Measurements from ENCODE around the gene CMTM1.

CMTM1 gene

GRCh38 chr16:66523861-66524354 is 42.3 kb upstream of the CMTM1 start:
- in situ Hi-C loops (cut with HindIII; ENCODE audit: low pct_unique_long_range_greater_than_20kb, low sequenced_read_pairs), result no loop called here
- no peak for TF ChIP-seq JUND (IDR thresholded peaks at IDR 0.05; ENCODE audit: low read depth)
- DNase-seq (ENCODE audit: low read depth in 1 of 2, low spot score in 1 of 2), result no peak

- in situ Hi-C loops (cut with HindIII; ENCODE audit: low pct_unique_long_range_greater_than_20kb, low sequenced_read_pairs), result no loop called here
- no peak for TF ChIP-seq JUND (IDR thresholded peaks at IDR 0.05; ENCODE audit: low read depth)
- DNase-seq (ENCODE audit: low read depth in 1 of 2, low spot score in 1 of 2), result no peak
Measured at GRCh38 chr16:66524601-66525164, 41.6 kb upstream of the CMTM1 start.

GRCh38 chr16:66525396-66526180 is 40.7 kb upstream of the CMTM1 start:
- no peak for TF ChIP-seq JUND (IDR thresholded peaks at IDR 0.05; ENCODE audit: low read depth)
- in situ Hi-C loops (cut with HindIII; ENCODE audit: low pct_unique_long_range_greater_than_20kb, low sequenced_read_pairs), result no loop called here
- DNase-seq (ENCODE audit: low read depth in 1 of 2, low spot score in 1 of 2), result no peak

- in situ Hi-C loops (cut with HindIII; ENCODE audit: low pct_unique_long_range_greater_than_20kb, low sequenced_read_pairs), result no loop called here
- no peak for DNase-seq (ENCODE audit: low read depth in 1 of 2, low spot score in 1 of 2)
- no peak for TF ChIP-seq JUND (IDR thresholded peaks at IDR 0.05; ENCODE audit: low read depth)
Measured at GRCh38 chr16:66528294-66528693, 37.9 kb upstream of the CMTM1 start.

- in situ Hi-C loops (cut with HindIII; ENCODE audit: low pct_unique_long_range_greater_than_20kb, low sequenced_read_pairs), result no loop called here
- DNase-seq (ENCODE audit: low read depth in 1 of 2, low spot score in 1 of 2), result no peak
- TF ChIP-seq JUND (IDR thresholded peaks at IDR 0.05; ENCODE audit: low read depth), result no peak
Measured at GRCh38 chr16:66529475-66529874, 36.8 kb upstream of the CMTM1 start.

- no peak for DNase-seq (ENCODE audit: low read depth in 1 of 2, low spot score in 1 of 2)
- in situ Hi-C loops (cut with HindIII; ENCODE audit: low pct_unique_long_range_greater_than_20kb, low sequenced_read_pairs), result no loop called here
- no peak for TF ChIP-seq JUND (IDR thresholded peaks at IDR 0.05; ENCODE audit: low read depth)
Measured at GRCh38 chr16:66534376-66534799, 31.9 kb upstream of the CMTM1 start.

- in situ Hi-C loops (cut with HindIII; ENCODE audit: low pct_unique_long_range_greater_than_20kb, low sequenced_read_pairs), result no loop called here
- no peak for TF ChIP-seq JUND (IDR thresholded peaks at IDR 0.05; ENCODE audit: low read depth)
- no peak for DNase-seq (ENCODE audit: low read depth in 1 of 2, low spot score in 1 of 2)
Measured at GRCh38 chr16:66536525-66536924, 29.7 kb upstream of the CMTM1 start.

GRCh38 chr16:66537236-66537635 is 29.0 kb upstream of the CMTM1 start:
- TF ChIP-seq JUND (IDR thresholded peaks at IDR 0.05; ENCODE audit: low read depth), result no peak
- in situ Hi-C loops (cut with HindIII; ENCODE audit: low pct_unique_long_range_greater_than_20kb, low sequenced_read_pairs), result no loop called here
- no peak for DNase-seq (ENCODE audit: low read depth in 1 of 2, low spot score in 1 of 2)

GRCh38 chr16:66538910-66539309 is 27.3 kb upstream of the CMTM1 start:
- in situ Hi-C loops (cut with HindIII; ENCODE audit: low pct_unique_long_range_greater_than_20kb, low sequenced_read_pairs), result no loop called here
- TF ChIP-seq JUND (IDR thresholded peaks at IDR 0.05; ENCODE audit: low read depth), result no peak
- no peak for DNase-seq (ENCODE audit: low read depth in 1 of 2, low spot score in 1 of 2)

GRCh38 chr16:66539623-66540469 is 26.4 kb upstream of the CMTM1 start:
- in situ Hi-C loops (cut with HindIII; ENCODE audit: low pct_unique_long_range_greater_than_20kb, low sequenced_read_pairs), result no loop called here
- no peak for DNase-seq (ENCODE audit: low read depth in 1 of 2, low spot score in 1 of 2)
- no peak for TF ChIP-seq JUND (IDR thresholded peaks at IDR 0.05; ENCODE audit: low read depth)

- TF ChIP-seq JUND (IDR thresholded peaks at IDR 0.05; ENCODE audit: low read depth), result no peak
- in situ Hi-C loops (cut with HindIII; ENCODE audit: low pct_unique_long_range_greater_than_20kb, low sequenced_read_pairs), result no loop called here
- DNase-seq (ENCODE audit: low read depth in 1 of 2, low spot score in 1 of 2), result no peak
Measured at GRCh38 chr16:66541388-66542355, 24.6 kb upstream of the CMTM1 start.

GRCh38 chr16:66542396-66542795 is 23.8 kb upstream of the CMTM1 start:
- in situ Hi-C loops (cut with HindIII; ENCODE audit: low pct_unique_long_range_greater_than_20kb, low sequenced_read_pairs), result no loop called here
- no peak for DNase-seq (ENCODE audit: low read depth in 1 of 2, low spot score in 1 of 2)
- TF ChIP-seq JUND (IDR thresholded peaks at IDR 0.05; ENCODE audit: low read depth), result no peak
